ENCODE measurements around the gene ACY1. TPM values are rescaled to one million over a fixed set of nuclear protein-coding genes. Genes with fewer than 3 reads are reported as not detected.
"Not testable (repeated sequence)": the region's sequence is repeated elsewhere in the genome, so short reads cannot be mapped to it uniquely, and the experiment has no call there.

The ACY1 gene
- polyA plus RNA-seq, 1 donor from 2014 or later = 18.0 TPM

GRCh38 chr3:52026041-52026440 is 42.7 kb downstream of the ACY1 start:
- Mint-ChIP-seq H3K36me3 (peaks cover 1% of the 10 kb centered on the region), H3K27me3 (peaks cover 2% of the 10 kb centered on the region), H3K27ac (no peak overlapping the region), H3K4me3 (no peak overlapping the region), H3K4me1 (peaks cover 0 to 10% (median 8%) of the 10 kb centered on the region in 3 donors), H3K9me3 (no peaks in the 10 kb centered on the region)

- Mint-ChIP-seq H3K4me1 (peaks cover 0 to 7% (median 5%) of the 10 kb centered on the region in 3 donors), H3K27ac (no peak overlapping the region), H3K9me3 (no peaks in the 10 kb centered on the region), H3K36me3 (peaks cover 1% of the 10 kb centered on the region), H3K4me3 (no peak overlapping the region), H3K27me3 (peaks cover 2% of the 10 kb centered on the region)
Measured at GRCh38 chr3:52028572-52028971, 45.2 kb downstream of the ACY1 start.

- no peaks in the 10 kb centered on the region for H3K9me3 Mint-ChIP-seq
- H3K36me3 Mint-ChIP-seq = peaks cover 1% of the 10 kb centered on the region
- H3K4me1 Mint-ChIP-seq = peaks cover 0 to 4% (median 2%) of the 10 kb centered on the region in 3 donors
- H3K27me3 Mint-ChIP-seq = no peaks in the 10 kb centered on the region
- no peak overlapping the region for H3K4me3 Mint-ChIP-seq
- no peak overlapping the region for H3K27ac Mint-ChIP-seq
Measured at GRCh38 chr3:52029053-52029452, 45.7 kb downstream of the ACY1 start.

- Mint-ChIP-seq H3K9me3 (no peaks in the 10 kb centered on the region), H3K27me3 (no peaks in the 10 kb centered on the region), H3K4me1 (no peaks in the 10 kb centered on the region), H3K4me3 (no peak overlapping the region), H3K36me3 (peaks cover 1% of the 10 kb centered on the region), H3K27ac (no peak overlapping the region)
Measured at GRCh38 chr3:52029535-52029934, 46.2 kb downstream of the ACY1 start.

- H3K4me3 Mint-ChIP-seq = no peak overlapping the region
- no peaks in the 10 kb centered on the region for H3K9me3 Mint-ChIP-seq
- no peaks in the 10 kb centered on the region for H3K27me3 Mint-ChIP-seq
- H3K4me1 Mint-ChIP-seq = no peaks in the 10 kb centered on the region
- no peaks in the 10 kb centered on the region for H3K36me3 Mint-ChIP-seq
- no peak overlapping the region for H3K27ac Mint-ChIP-seq
Measured at GRCh38 chr3:52030714-52031310, 47.5 kb downstream of the ACY1 start.

GRCh38 chr3:52031896-52032295 is 48.6 kb downstream of the ACY1 start:
- peak overlapping the region in 1 of 3 donors; percentile 81 for H3K27ac Mint-ChIP-seq

DNA sequence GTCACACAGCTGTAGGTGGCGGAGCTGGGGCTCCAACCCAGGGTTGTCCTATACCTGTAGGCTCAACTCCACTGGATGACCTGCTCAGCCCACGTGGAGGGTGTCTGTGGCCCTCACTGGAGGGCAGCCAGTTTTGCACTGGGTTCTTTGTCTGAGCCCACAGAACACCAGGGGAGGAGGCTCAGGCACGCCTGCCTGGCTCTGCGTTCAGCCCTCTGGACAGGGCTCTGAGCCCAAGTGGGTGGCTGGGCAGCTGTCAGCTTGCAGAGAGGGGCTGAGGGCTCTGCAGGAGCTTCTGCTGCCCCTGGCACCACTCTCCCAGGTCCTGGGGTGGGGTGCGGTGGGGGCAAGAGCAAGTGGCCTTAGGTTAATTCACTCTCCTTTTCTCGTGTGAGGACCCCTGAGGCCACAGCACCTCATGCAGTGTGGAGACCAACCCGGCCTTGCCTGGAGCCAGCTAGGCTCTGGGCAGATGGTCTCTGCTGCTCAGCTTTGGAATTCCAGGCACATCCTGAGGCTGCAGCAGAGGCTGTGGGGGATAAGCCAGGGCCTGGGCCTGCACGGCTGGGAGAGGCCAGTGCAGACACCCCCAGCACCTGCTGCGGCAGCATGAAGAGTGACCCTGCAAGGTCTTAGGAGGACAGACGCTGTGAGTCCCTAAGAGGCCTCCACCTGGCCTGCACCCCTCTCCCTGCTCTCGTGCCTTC is 49.5 kb downstream of the ACY1 start:
- no peaks in the 10 kb centered on the region for H3K9me3 Mint-ChIP-seq
- no peak overlapping the region for H3K4me3 Mint-ChIP-seq
- H3K27ac Mint-ChIP-seq = no peak overlapping the region
- peaks cover 0 to 3% (median 0%) of the 10 kb centered on the region in 3 donors for H3K4me1 Mint-ChIP-seq
- no peaks in the 10 kb centered on the region for H3K36me3 Mint-ChIP-seq
- H3K27me3 Mint-ChIP-seq = no peaks in the 10 kb centered on the region

More at GRCh38 chr3:52031896-52032295, 48.6 kb downstream of the ACY1 start:
- Mint-ChIP-seq H3K27me3 (no peaks in the 10 kb centered on the region), H3K36me3 (no peaks in the 10 kb centered on the region), H3K9me3 (no peaks in the 10 kb centered on the region), H3K4me1 (peaks cover 0 to 3% (median 0%) of the 10 kb centered on the region in 3 donors), H3K4me3 (no peak overlapping the region)

GRCh38 chr3:52033748-52034147 is 50.4 kb downstream of the ACY1 start:
- H3K27ac Mint-ChIP-seq = peak overlapping the region in 1 of 3 donors; percentile 77

GRCh38 chr3:52034212-52034611 is 50.9 kb downstream of the ACY1 start:
- Mint-ChIP-seq H3K9me3 (no peaks in the 10 kb centered on the region), H3K4me1 (peaks cover 0 to 3% (median 0%) of the 10 kb centered on the region in 3 donors), H3K4me3 (no peak overlapping the region), H3K27me3 (no peaks in the 10 kb centered on the region), H3K36me3 (no peaks in the 10 kb centered on the region), H3K27ac (peak overlapping the region in 1 of 3 donors; percentile 74)

More at GRCh38 chr3:52033748-52034147, 50.4 kb downstream of the ACY1 start:
- H3K36me3 Mint-ChIP-seq, H3K4me1 Mint-ChIP-seq, H3K9me3 Mint-ChIP-seq, H3K4me3 Mint-ChIP-seq, H3K27me3 Mint-ChIP-seq: not testable (repeated sequence)

DNA sequence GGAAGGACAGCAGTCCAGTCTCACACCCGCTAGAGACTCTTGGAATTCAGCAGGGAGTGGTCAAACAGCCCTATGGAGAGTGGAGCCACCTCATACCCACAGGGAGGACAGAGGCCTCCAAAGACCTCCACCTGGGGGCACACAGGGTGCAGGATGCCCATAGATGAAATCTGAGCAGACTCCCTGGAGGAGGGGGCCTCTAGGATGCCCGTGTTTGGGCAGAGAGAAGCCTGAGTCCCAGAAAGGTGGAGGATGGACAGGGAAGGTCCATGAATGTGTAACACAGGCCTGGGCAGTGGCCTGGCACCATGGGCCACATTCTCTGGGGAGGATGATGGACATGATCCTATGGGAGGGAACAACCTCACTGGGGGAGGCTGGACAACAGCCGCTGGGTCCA is 51.3 kb downstream of the ACY1 start:
- Mint-ChIP-seq H3K9me3 (no peaks in the 10 kb centered on the region), H3K4me3 (no peak overlapping the region), H3K4me1 (peaks cover 0 to 3% (median 0%) of the 10 kb centered on the region in 3 donors)

DNA sequence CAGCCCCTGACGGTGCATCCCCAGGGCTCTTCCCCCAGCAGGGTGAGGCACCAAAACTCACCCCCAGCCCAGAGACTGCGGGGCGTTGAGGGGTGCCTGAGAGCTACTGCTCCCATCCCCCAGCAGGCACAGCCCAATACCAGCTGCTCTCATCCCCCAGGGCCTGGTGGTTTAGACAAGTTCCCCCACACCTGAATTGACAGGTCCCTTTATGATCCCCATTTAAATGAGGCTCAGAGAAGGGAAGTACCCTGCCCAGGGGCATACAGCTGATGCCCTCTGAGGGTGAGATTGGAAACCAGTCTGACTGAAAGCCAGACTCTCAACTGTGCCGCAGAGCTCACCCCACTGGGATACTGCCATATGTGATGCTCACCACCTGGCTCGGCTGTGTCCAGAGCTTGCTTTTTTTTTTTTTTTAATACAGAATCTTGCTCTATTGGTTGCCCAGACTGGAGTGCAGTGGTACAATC is 52.9 kb downstream of the ACY1 start:
- Mint-ChIP-seq H3K4me3 (peak overlapping the region in 1 of 4 donors; percentile 66), H3K9me3 (no peaks in the 10 kb centered on the region), H3K4me1 (peaks cover 0 to 3% (median 0%) of the 10 kb centered on the region in 3 donors), H3K36me3 (no peaks in the 10 kb centered on the region), H3K27me3 (peaks cover 1% of the 10 kb centered on the region), H3K27ac (no peak overlapping the region)

More for the DNA sequence above, 51.3 kb downstream of the ACY1 start:
- H3K27ac Mint-ChIP-seq = peak overlapping the region in 1 of 3 donors; percentile 74
- no peaks in the 10 kb centered on the region for H3K36me3 Mint-ChIP-seq
- peaks cover 1% of the 10 kb centered on the region for H3K27me3 Mint-ChIP-seq

DNA sequence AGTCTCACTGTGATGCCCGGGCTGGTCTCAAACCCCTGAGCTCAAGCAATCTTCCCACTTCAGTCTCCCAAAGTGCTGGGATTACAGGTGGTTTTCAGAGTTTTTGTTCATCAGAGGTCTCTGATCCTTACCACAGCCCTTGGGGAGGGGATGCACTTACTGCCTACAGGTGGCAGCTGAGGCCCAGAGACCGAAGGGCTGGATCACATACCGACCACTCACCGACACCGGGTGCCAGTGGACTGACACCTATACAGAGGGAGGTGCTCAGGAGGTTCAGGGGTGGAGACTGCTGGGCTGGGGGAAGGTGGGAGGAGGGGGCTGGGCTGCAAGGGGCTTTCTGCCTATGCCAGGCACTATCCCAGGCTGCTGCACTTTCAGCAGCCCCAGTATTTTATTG is 53.5 kb downstream of the ACY1 start:
- no peak overlapping the region for H3K27ac Mint-ChIP-seq
- peaks cover 0 to 5% (median 0%) of the 10 kb centered on the region in 3 donors for H3K4me1 Mint-ChIP-seq
- H3K27me3 Mint-ChIP-seq = peaks cover 1% of the 10 kb centered on the region
- H3K4me3 Mint-ChIP-seq = peak overlapping the region in 1 of 4 donors; percentile 66
- no peaks in the 10 kb centered on the region for H3K9me3 Mint-ChIP-seq
- no peaks in the 10 kb centered on the region for H3K36me3 Mint-ChIP-seq

- Mint-ChIP-seq H3K4me3 (no peak overlapping the region), H3K9me3 (no peaks in the 10 kb centered on the region), H3K36me3 (no peaks in the 10 kb centered on the region), H3K27ac (no peak overlapping the region), H3K27me3 (peaks cover 1% of the 10 kb centered on the region), H3K4me1 (peaks cover 0 to 5% (median 0%) of the 10 kb centered on the region in 3 donors)
Measured at GRCh38 chr3:52037291-52037690, 54.0 kb downstream of the ACY1 start.

- no peaks in the 10 kb centered on the region for H3K9me3 Mint-ChIP-seq
- H3K36me3 Mint-ChIP-seq = no peaks in the 10 kb centered on the region
- H3K27ac Mint-ChIP-seq = peak overlapping the region in 1 of 3 donors; percentile 39
- no peak overlapping the region for H3K4me3 Mint-ChIP-seq
- peaks cover 1% of the 10 kb centered on the region for H3K27me3 Mint-ChIP-seq
- H3K4me1 Mint-ChIP-seq = peaks cover 0 to 5% (median 0%) of the 10 kb centered on the region in 3 donors
Measured at GRCh38 chr3:52038227-52038626, 54.9 kb downstream of the ACY1 start.
